ENCODE results near the gene KIF1B. TPM values are rescaled to one million over a fixed set of nuclear protein-coding genes. Genes with fewer than 3 reads are reported as not detected.

KIF1B gene
- total and polyA plus RNA-seq, 2 donors (not counting 1 experiment from before 2014, with no cell fraction given) = 3.5 to 16.4 TPM

DNA sequence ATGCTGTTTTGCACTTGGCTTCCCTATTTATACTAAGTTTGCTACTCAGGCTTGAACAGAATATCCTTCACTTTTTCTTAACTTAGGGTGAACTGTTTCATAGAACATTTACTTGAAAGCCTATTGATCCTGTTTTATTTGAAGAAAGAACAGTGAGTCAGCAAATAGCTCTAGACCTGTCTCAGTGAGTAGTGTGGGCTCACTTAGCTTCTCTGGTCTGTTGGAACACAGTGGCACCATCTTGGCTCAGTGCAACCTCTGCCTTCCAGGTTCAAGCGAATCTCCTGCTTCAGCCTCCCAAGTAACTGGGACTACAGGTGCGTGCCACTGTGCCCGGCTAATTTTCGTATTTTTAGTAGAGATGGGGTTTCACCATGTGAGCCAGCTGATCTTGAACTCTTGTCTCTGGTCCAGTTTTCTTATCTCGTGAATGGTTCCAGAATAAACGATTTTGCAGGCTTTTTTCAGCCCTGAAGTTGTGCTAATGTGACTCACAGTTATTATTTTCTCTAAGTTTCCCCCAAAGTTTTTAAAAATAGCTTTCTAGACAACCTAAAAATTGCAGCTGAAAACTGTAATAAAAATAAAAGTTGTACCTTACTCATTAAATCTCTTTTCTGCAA lies 76.8 kb downstream of the KIF1B start:
- no peak overlapping the region for H2AFZ ChIP-seq (ENCODE audit: insufficient read depth, low read depth, low read length, poor library complexity, severe bottlenecking)
- WGBS (ENCODE audit: insufficient coverage) = 89% methylated on average over 5 of the region's 6 CpGs
- no peaks in the 10 kb centered on the region for H3K4me1 ChIP-seq (ENCODE audit: control insufficient read depth in 2 of 2, insufficient read depth in 2 of 2, low read length in 2 of 2)
- TF ChIP-seq, protein P1, sequence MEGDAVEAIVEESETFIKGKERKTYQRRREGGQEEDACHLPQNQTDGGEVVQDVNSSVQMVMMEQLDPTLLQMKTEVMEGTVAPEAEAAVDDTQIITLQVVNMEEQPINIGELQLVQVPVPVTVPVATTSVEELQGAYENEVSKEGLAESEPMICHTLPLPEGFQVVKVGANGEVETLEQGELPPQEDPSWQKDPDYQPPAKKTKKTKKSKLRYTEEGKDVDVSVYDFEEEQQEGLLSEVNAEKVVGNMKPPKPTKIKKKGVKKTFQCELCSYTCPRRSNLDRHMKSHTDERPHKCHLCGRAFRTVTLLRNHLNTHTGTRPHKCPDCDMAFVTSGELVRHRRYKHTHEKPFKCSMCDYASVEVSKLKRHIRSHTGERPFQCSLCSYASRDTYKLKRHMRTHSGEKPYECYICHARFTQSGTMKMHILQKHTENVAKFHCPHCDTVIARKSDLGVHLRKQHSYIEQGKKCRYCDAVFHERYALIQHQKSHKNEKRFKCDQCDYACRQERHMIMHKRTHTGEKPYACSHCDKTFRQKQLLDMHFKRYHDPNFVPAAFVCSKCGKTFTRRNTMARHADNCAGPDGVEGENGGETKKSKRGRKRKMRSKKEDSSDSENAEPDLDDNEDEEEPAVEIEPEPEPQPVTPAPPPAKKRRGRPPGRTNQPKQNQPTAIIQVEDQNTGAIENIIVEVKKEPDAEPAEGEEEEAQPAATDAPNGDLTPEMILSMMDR (IDR thresholded peaks at IDR 0.05) = no peak
- no peak for TF ChIP-seq EZH2 (IDR thresholded peaks at IDR 0.05; ENCODE audit: borderline replicate concordance, insufficient read depth, low read depth, low read length, poor library complexity, severe bottlenecking)
- intact Hi-C loops (cut with micrococcal nuclease) = no loop called here
- DNase-seq (no peak), ATAC-seq (ENCODE audit: low read depth) (no peak)
- POLR2A ChIA-PET = no interaction called here
- CTCF ChIA-PET = no interaction called here
- H3K4me2 ChIP-seq (replicated peaks; ENCODE audit: low read depth, low read length, poor library complexity, severe bottlenecking) = no peak overlapping the region
- H3K9ac ChIP-seq (ENCODE audit: low read length) = no peak overlapping the region
- H3K27ac ChIP-seq (ENCODE audit: low read length in 2 of 2) = no peak overlapping the region
- Mint-ChIP-seq H3K4me1 (no peaks in the 10 kb centered on the region), H3K4me3 (no peak overlapping the region), H3K27me3 (no peaks in the 10 kb centered on the region), H3K27ac (no peak overlapping the region), H3K9me3 (ENCODE audit: insufficient read depth) (no peaks in the 10 kb centered on the region)
- peaks cover 0 to 4% of the 10 kb centered on the region in 2 experiments for H3K36me3 ChIP-seq (replicated peaks in 1 of 2; ENCODE audit: control extremely low read depth in 1 of 2, control insufficient read depth in 1 of 2, extremely low read depth in 1 of 2, insufficient read depth in 2 of 2, low read length in 1 of 2)
- H3K79me2 ChIP-seq (ENCODE audit: control insufficient read depth, insufficient read depth, low read length) = no peaks in the 10 kb centered on the region
- no peak overlapping the region for H3K4me3 ChIP-seq (ENCODE audit: control extremely low read depth in 1 of 5, extremely low read depth in 1 of 5, insufficient read depth in 1 of 5, low read depth in 2 of 5, low read length in 4 of 5)
- no peaks in the 10 kb centered on the region for H3K27me3 ChIP-seq (replicated peaks in 1 of 4; ENCODE audit: control extremely low read depth in 1 of 4, control insufficient read depth in 3 of 4, insufficient read depth in 4 of 4, low read length in 3 of 4)
- H3K9me3 ChIP-seq (ENCODE audit: control extremely low read depth in 1 of 3, control insufficient read depth in 2 of 3, insufficient read depth in 1 of 3, low read length in 2 of 3) = no peaks in the 10 kb centered on the region
- H4K20me1 ChIP-seq (ENCODE audit: control insufficient read depth, insufficient read depth, low read length, poor library complexity, severe bottlenecking) = no peaks in the 10 kb centered on the region

DNA sequence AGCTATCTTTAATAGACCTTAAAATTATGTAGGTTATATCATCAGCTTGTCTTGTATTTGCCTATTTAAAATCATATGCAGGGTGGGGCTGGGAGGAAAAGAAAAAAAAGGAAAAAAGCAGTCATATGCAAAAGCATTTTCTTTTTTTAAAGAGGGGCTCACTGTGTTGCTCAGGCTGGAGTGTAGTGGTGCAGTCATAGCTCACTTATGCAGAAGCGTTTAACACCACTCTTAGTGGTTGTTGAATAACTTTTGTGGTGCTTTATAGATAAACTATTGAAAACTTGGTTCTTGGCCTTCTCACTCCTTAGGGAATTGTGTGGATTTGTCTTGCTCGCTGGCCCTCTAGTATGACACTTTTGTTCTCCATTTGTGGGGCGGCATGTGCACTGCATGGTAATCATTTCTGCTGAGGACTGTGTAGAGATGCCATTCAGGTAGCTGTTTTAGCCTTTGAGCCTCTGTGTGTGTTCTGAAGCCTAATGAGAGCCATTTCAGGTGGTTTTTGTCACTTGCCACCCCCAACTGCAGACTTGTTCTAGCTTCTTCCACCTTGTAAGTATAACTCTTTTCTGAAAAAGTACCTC lies 77.8 kb downstream of the KIF1B start:
- Mint-ChIP-seq H3K9me3 (ENCODE audit: insufficient read depth) (no peaks in the 10 kb centered on the region), H3K4me3 (no peak overlapping the region), H3K27ac (no peak overlapping the region), H3K27me3 (no peaks in the 10 kb centered on the region), H3K4me1 (no peaks in the 10 kb centered on the region)
- ATAC-seq (ENCODE audit: low read depth) = no peak
- H3K4me2 ChIP-seq (replicated peaks; ENCODE audit: low read depth, low read length, poor library complexity, severe bottlenecking) = no peak overlapping the region
- POLR2A ChIA-PET = no interaction called here
- no peak overlapping the region for H3K9ac ChIP-seq (ENCODE audit: low read length)
- DNase-seq = no peak
- H3K36me3 ChIP-seq (replicated peaks in 1 of 2; ENCODE audit: control extremely low read depth in 1 of 2, control insufficient read depth in 1 of 2, extremely low read depth in 1 of 2, insufficient read depth in 2 of 2, low read length in 1 of 2) = peaks cover 0 to 5% of the 10 kb centered on the region in 2 experiments
- no peak for TF ChIP-seq EZH2 (IDR thresholded peaks at IDR 0.05; ENCODE audit: borderline replicate concordance, insufficient read depth, low read depth, low read length, poor library complexity, severe bottlenecking)
- TF ChIP-seq, protein P1 (IDR thresholded peaks at IDR 0.05) = no peak
- H3K4me1 ChIP-seq (ENCODE audit: control insufficient read depth in 2 of 2, insufficient read depth in 2 of 2, low read length in 2 of 2) = no peaks in the 10 kb centered on the region
- WGBS (ENCODE audit: insufficient coverage) = 82% methylated on average over 3 of the region's 3 CpGs
- H3K79me2 ChIP-seq (ENCODE audit: control insufficient read depth, insufficient read depth, low read length) = no peaks in the 10 kb centered on the region
- H4K20me1 ChIP-seq (ENCODE audit: control insufficient read depth, insufficient read depth, low read length, poor library complexity, severe bottlenecking) = no peaks in the 10 kb centered on the region
- no peaks in the 10 kb centered on the region for H3K27me3 ChIP-seq (replicated peaks in 1 of 4; ENCODE audit: control extremely low read depth in 1 of 4, control insufficient read depth in 3 of 4, insufficient read depth in 4 of 4, low read length in 3 of 4)
- H3K4me3 ChIP-seq (ENCODE audit: control extremely low read depth in 1 of 5, extremely low read depth in 1 of 5, insufficient read depth in 1 of 5, low read depth in 2 of 5, low read length in 4 of 5) = no peak overlapping the region
- no peak overlapping the region for H2AFZ ChIP-seq (ENCODE audit: insufficient read depth, low read depth, low read length, poor library complexity, severe bottlenecking)
- CTCF ChIA-PET = no interaction called here
- no peak overlapping the region for H3K27ac ChIP-seq (ENCODE audit: low read length in 2 of 2)
- intact Hi-C loops (cut with micrococcal nuclease) = no loop called here
- H3K9me3 ChIP-seq (ENCODE audit: control extremely low read depth in 1 of 3, control insufficient read depth in 2 of 3, insufficient read depth in 1 of 3, low read length in 2 of 3) = no peaks in the 10 kb centered on the region

Data from B cell (primary cell).